ENCODE results near the gene FER. TPM values are rescaled to one million over a fixed set of nuclear protein-coding genes. Genes with fewer than 3 reads are reported as not detected.

FER gene
- total and polyA plus RNA-seq, 2 of the 8 experiments (the other 6 are each of a cell fraction or from before 2014, with no cell fraction given): 1.3 to 15.8 TPM

- no peak overlapping the region for H4K5ac ChIP-seq (ENCODE audit: insufficient read length, low read depth, low read length)
- H2BK20ac ChIP-seq (ENCODE audit: low read length): no peak overlapping the region
- H3K4ac ChIP-seq (replicated peaks; ENCODE audit: insufficient read length, low read depth, low read length): no peak overlapping the region
- H3K4me2 ChIP-seq (ENCODE audit: insufficient read depth in 1 of 2, low read depth in 2 of 2, low read length in 2 of 2): no peak overlapping the region
- no peak overlapping the region for H2BK15ac ChIP-seq (ENCODE audit: low read length)
- ChIA-PET CTCF (ENCODE audit: partially characterized antibody) (no interaction called here), POLR2A (ENCODE audit: partially characterized antibody) (no interaction called here)
- no peak overlapping the region for H3K23ac ChIP-seq (ENCODE audit: insufficient read length)
- H3K36me3 ChIP-seq (ENCODE audit: control insufficient read depth in 2 of 4, insufficient read depth in 4 of 4, low read length in 3 of 4): no peaks in the 10 kb centered on the region
- H3K79me2 ChIP-seq (ENCODE audit: control insufficient read depth in 1 of 2, insufficient read depth in 2 of 2, low read length in 2 of 2): no peaks in the 10 kb centered on the region
- FAIRE-seq: no peak
- no peak overlapping the region for H3K4me3 ChIP-seq (ENCODE audit: extremely low read depth in 1 of 4, insufficient read depth in 2 of 4, low read depth in 3 of 4, low read length in 4 of 4)
- H3K79me1 ChIP-seq (ENCODE audit: low read depth, low read length): no peaks in the 10 kb centered on the region
- H3K56ac ChIP-seq (replicated peaks; ENCODE audit: insufficient read length, low read depth, low read length): no peak overlapping the region
- H3K27me3 ChIP-seq (replicated peaks in 1 of 4; ENCODE audit: control insufficient read depth in 3 of 4, extremely low read depth in 1 of 4, insufficient read depth in 3 of 4, low read length in 3 of 4): no peaks in the 10 kb centered on the region
- H3K23me2 ChIP-seq (ENCODE audit: low read depth, low read length): no peaks in the 10 kb centered on the region
- DNase-seq (ENCODE audit: low read depth in 1 of 2, low spot score in 2 of 2): no peak
- no peak overlapping the region for H3K9ac ChIP-seq (replicated peaks in 1 of 4; ENCODE audit: extremely low read depth in 1 of 4, low read depth in 3 of 4, low read length in 3 of 4)
- H3K14ac ChIP-seq (ENCODE audit: insufficient read length): no peak overlapping the region
- WGBS, 2 experiments (ENCODE audit: extremely low coverage in 1 of 2, insufficient coverage in 1 of 2, insufficient read length in 1 of 2, insufficient replicate concordance in 2 of 2, low coverage in 1 of 2, low lambda C conversion rate in 2 of 2, missing lambda C conversion rate in 1 of 2): 89% methylated on average over 6 of the region's 6 CpGs; no CpG with 5 or more reads in 1 of the 2 experiments
- H4K20me1 ChIP-seq (replicated peaks in 1 of 2; ENCODE audit: control insufficient read depth in 1 of 2, insufficient read depth in 2 of 2, low read length in 2 of 2): no peaks in the 10 kb centered on the region
- H2BK120ac ChIP-seq (replicated peaks; ENCODE audit: low read depth, low read length): no peak overlapping the region
- H2AFZ ChIP-seq (ENCODE audit: low read length): no peak overlapping the region
- H2BK5ac ChIP-seq (ENCODE audit: low read depth, low read length): no peak overlapping the region
- H2BK12ac ChIP-seq (ENCODE audit: low read depth, low read length): no peak overlapping the region
- H3K27ac ChIP-seq (ENCODE audit: low read depth, low read length): no peak overlapping the region
- no peak overlapping the region for H4K91ac ChIP-seq (replicated peaks; ENCODE audit: insufficient read length, low read length)
- H3K18ac ChIP-seq (ENCODE audit: extremely low read depth, low read length): no peak overlapping the region
- no peak overlapping the region for H4K8ac ChIP-seq (ENCODE audit: extremely low read depth, insufficient read depth, low read length)
- no peak overlapping the region for H2AK5ac ChIP-seq (ENCODE audit: low read depth, low read length)
- H3K4me1 ChIP-seq (replicated peaks in 1 of 4; ENCODE audit: control insufficient read depth in 3 of 4, insufficient read depth in 4 of 4, low read length in 3 of 4): no peaks in the 10 kb centered on the region
- peaks cover 2 to 3% of the 10 kb centered on the region in 2 experiments; a peak in 1 of 4 replicates for H3K9me3 ChIP-seq (ENCODE audit: insufficient read depth in 2 of 2, low read depth in 1 of 2, low read length in 1 of 2)
- TF ChIP-seq BRCA1 (IDR thresholded peaks at IDR 0.05; ENCODE audit: low read depth, low read length): no peak
- TF ChIP-seq USF2 (IDR thresholded peaks at IDR 0.05; ENCODE audit: low read length): no peak
- TF ChIP-seq RFX5 (IDR thresholded peaks at IDR 0.05; ENCODE audit: borderline replicate concordance, low read depth, low read length): no peak
- no peak for TF ChIP-seq CHD1 (IDR thresholded peaks at IDR 0.05; ENCODE audit: low read depth, low read length)
- TF ChIP-seq BACH1 (IDR thresholded peaks at IDR 0.05; ENCODE audit: low read length): no peak
- TF ChIP-seq CHD2 (IDR thresholded peaks at IDR 0.05; ENCODE audit: low read length): no peak
- TF ChIP-seq TCF12 (IDR thresholded peaks at IDR 0.05; ENCODE audit: low read depth, low read length): no peak
- no peak for TF ChIP-seq SAP30 (IDR thresholded peaks at IDR 0.05; ENCODE audit: insufficient read depth, insufficient replicate concordance, low read length)
- no peak for TF ChIP-seq GTF2F1 (IDR thresholded peaks at IDR 0.05; ENCODE audit: borderline replicate concordance, low read depth, low read length)
- TF ChIP-seq PHF8 (conservative IDR thresholded peaks at IDR 0.05; ENCODE audit: low read depth, low read length): no peak
- no peak for TF ChIP-seq EP300 (IDR thresholded peaks at IDR 0.05; ENCODE audit: borderline replicate concordance in 1 of 2, low read depth in 2 of 2, low read length in 2 of 2)
- no peak for TF ChIP-seq TEAD4 (IDR thresholded peaks at IDR 0.05; ENCODE audit: low read depth, low read length)
- no peak for TF ChIP-seq EZH2 (IDR thresholded peaks at IDR 0.05; ENCODE audit: low read depth, low read length, severe bottlenecking)
- no peak for TF ChIP-seq KDM1A (IDR thresholded peaks at IDR 0.05; ENCODE audit: borderline replicate concordance, low read length)
Measured at GRCh38 chr5:108881133-108881532, 133.4 kb downstream of the FER start.
